ENCODE data around the gene CCDC47.
A peak's percentile ranks its signal among the peaks of the same experiment; 100 is the strongest.

The CCDC47 gene

GRCh38 chr17:63704259-63704576 is 69.2 kb downstream of the CCDC47 start:
- no peak for TF ChIP-seq ZFX (IDR thresholded peaks at IDR 0.05; ENCODE audit: borderline replicate concordance)
- no peak for TF ChIP-seq CTCF (IDR thresholded peaks at IDR 0.05)

GRCh38 chr17:63703556-63704258 is 69.7 kb downstream of the CCDC47 start:
- H3K27ac ChIP-seq = no peak overlapping the region
- TF ChIP-seq CTCF (IDR thresholded peaks at IDR 0.05) (no peak), ZFX (IDR thresholded peaks at IDR 0.05; ENCODE audit: borderline replicate concordance) (no peak)

More at GRCh38 chr17:63704259-63704576, 69.2 kb downstream of the CCDC47 start:
- H3K27ac ChIP-seq = no peak overlapping the region

- 0 out of 2 replicates have a peak overlapping the region, but pooled peaks have one; percentile 2 for H3K27ac ChIP-seq
- TF ChIP-seq CTCF (IDR thresholded peaks at IDR 0.05) (no peak), ZFX (IDR thresholded peaks at IDR 0.05; ENCODE audit: borderline replicate concordance) (no peak)
These were observed 70.4 kb downstream of the CCDC47 start for GRCh38 chr17:63703029-63703428.

GRCh38 chr17:63702721-63703015 is 70.7 kb downstream of the CCDC47 start:
- 0 out of 2 replicates have a peak overlapping the region, but pooled peaks have one; percentile 2 for H3K27ac ChIP-seq
- TF ChIP-seq CTCF (IDR thresholded peaks at IDR 0.05) (no peak), ZFX (IDR thresholded peaks at IDR 0.05; ENCODE audit: borderline replicate concordance) (no peak)

- TF ChIP-seq CTCF (IDR thresholded peaks at IDR 0.05) (no peak), ZFX (IDR thresholded peaks at IDR 0.05; ENCODE audit: borderline replicate concordance) (no peak)
- H3K27ac ChIP-seq = 0 out of 2 replicates have a peak overlapping the region, but pooled peaks have one; percentile 2
These were observed 71.3 kb downstream of the CCDC47 start for GRCh38 chr17:63701868-63702720.

GRCh38 chr17:63701456-63701820 is 72.0 kb downstream of the CCDC47 start:
- no peak overlapping the region for H3K27ac ChIP-seq

More at GRCh38 chr17:63701456-63701820, 72.0 kb downstream of the CCDC47 start:
- TF ChIP-seq ZFX (IDR thresholded peaks at IDR 0.05; ENCODE audit: borderline replicate concordance) (no peak), CTCF (IDR thresholded peaks at IDR 0.05) (no peak)
